Measurements from ENCODE around the gene PRR33.

Gene PRR33

GRCh38 chr11:1848640-1849430 lies 42.9 kb downstream of the PRR33 start:
- TF ChIP-seq, protein P1, sequence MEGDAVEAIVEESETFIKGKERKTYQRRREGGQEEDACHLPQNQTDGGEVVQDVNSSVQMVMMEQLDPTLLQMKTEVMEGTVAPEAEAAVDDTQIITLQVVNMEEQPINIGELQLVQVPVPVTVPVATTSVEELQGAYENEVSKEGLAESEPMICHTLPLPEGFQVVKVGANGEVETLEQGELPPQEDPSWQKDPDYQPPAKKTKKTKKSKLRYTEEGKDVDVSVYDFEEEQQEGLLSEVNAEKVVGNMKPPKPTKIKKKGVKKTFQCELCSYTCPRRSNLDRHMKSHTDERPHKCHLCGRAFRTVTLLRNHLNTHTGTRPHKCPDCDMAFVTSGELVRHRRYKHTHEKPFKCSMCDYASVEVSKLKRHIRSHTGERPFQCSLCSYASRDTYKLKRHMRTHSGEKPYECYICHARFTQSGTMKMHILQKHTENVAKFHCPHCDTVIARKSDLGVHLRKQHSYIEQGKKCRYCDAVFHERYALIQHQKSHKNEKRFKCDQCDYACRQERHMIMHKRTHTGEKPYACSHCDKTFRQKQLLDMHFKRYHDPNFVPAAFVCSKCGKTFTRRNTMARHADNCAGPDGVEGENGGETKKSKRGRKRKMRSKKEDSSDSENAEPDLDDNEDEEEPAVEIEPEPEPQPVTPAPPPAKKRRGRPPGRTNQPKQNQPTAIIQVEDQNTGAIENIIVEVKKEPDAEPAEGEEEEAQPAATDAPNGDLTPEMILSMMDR (conservative IDR thresholded peaks at IDR 0.05; ENCODE audit: control insufficient read depth, insufficient read depth, low read depth, low read length): no peak
- DNase-seq (ENCODE audit: low read depth): no peak
- H3K4me3 ChIP-seq (ENCODE audit: control insufficient read depth, low read depth, low read length): no peak overlapping the region

DNA sequence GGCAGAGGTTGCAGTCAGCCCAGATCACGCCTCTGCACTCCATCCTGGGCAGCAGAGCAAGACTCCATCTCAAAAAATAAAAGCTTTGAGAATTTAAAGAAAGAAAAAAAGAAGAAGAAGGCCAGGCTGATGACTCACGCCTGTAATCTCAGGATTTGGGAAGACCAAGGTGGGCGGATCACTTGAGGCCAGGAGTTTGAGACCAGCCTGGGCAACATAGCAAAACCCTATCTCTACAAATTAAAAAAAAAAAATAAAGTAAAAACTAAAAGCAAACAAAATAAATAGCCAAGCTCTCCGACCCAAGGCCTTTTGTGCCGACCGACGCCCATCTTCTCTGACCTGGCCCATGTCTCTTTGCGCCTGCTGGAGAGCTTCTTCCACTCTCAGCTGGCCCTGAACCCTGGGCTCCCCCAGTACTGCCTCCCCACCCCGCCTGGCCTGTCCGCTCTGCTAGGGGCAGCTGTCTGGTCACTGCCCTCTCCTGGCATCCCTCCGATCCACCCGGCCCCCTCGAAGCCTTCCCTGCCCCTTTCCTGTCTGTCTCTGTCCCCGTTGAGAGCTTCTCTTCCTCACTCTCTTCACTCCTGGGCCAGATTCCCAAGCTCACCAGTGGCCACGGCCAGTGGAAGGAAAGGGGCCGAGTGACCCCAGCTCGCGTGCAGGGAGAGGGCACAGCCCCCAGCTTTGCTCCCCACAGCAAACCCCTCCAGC lies 43.6 kb downstream of the PRR33 start:
- no peak overlapping the region for H3K4me3 ChIP-seq (ENCODE audit: control insufficient read depth, low read depth, low read length)
- DNase-seq (ENCODE audit: low read depth): no peak
- TF ChIP-seq, protein P1 (conservative IDR thresholded peaks at IDR 0.05; ENCODE audit: control insufficient read depth, insufficient read depth, low read depth, low read length): no peak

DNA sequence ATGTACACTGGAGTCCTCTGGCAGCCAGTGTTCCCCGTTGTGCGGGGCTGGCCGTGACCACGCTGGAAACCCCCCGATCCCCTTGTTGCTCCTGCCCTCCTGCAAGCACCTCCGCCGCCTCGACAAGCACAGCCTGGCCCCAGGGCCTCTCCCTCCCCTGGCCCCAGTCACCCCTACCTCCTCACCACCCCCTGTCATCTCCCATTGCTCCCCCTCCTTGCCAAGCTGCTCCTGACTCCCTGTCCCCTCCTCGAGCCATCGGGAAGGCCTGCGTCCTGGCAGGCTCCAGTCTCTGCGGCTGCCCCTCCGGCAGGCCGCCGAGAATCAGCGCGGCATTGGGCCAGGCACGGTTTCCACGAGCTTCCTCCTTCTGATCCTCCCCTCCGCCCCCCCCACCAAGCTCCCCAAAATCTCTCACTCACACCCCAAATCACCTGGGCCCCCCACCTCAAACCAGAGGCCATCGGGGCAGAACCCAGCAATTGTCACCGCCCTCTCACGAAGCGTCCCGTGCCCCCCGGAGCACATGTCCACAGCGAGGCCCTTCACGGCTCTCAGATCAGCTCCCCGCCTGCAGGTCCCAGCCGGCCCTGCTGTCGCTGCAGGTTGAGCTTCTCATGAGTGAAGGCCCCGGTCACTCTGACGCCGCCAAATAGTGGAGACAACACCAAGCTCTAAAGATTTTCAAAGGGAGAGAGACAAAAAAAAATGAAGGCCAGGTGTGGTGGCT lies 44.5 kb downstream of the PRR33 start:
- TF ChIP-seq, protein P1 (conservative IDR thresholded peaks at IDR 0.05; ENCODE audit: control insufficient read depth, insufficient read depth, low read depth, low read length): no peak
- H3K4me3 ChIP-seq (ENCODE audit: control insufficient read depth, low read depth, low read length): no peak overlapping the region
- DNase-seq (ENCODE audit: low read depth): no peak

DNA sequence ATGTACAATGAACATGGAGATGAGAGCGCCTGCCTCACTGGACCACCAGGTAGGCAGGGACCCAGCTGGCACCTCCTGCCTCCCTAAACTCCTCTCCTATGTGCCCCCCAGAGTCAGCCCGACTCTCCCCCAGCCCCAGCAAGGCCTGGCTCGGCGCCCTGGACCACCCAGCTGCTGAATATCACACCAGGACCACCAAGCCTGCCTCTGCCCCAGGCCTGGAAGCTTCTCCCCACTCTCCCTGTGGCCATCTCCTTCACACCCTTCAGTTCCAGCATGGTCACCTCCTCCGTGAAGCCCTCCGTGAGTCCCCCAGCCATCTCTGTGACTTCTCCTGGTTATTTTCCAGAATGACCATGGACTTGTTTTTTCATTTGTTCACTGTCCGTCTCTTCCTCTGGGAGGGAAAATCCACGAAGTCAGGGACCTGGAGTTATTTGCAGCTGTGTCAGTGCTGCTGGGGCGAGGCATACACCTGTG lies 45.2 kb downstream of the PRR33 start:
- DNase-seq (ENCODE audit: low read depth): no peak
- no peak overlapping the region for H3K4me3 ChIP-seq (ENCODE audit: control insufficient read depth, low read depth, low read length)
- TF ChIP-seq, protein P1 (conservative IDR thresholded peaks at IDR 0.05; ENCODE audit: control insufficient read depth, insufficient read depth, low read depth, low read length): no peak

GRCh38 chr11:1845561-1846452 lies 45.9 kb downstream of the PRR33 start:
- TF ChIP-seq, protein P1 (conservative IDR thresholded peaks at IDR 0.05; ENCODE audit: control insufficient read depth, insufficient read depth, low read depth, low read length): no peak
- DNase-seq (ENCODE audit: low read depth): no peak
- no peak overlapping the region for H3K4me3 ChIP-seq (ENCODE audit: control insufficient read depth, low read depth, low read length)

GRCh38 chr11:1845095-1845429 lies 46.6 kb downstream of the PRR33 start:
- DNase-seq (ENCODE audit: low read depth): no peak
- no peak overlapping the region for H3K4me3 ChIP-seq (ENCODE audit: control insufficient read depth, low read depth, low read length)
- TF ChIP-seq, protein P1 (conservative IDR thresholded peaks at IDR 0.05; ENCODE audit: control insufficient read depth, insufficient read depth, low read depth, low read length): no peak

All from fibroblast of mammary gland (primary cell).